SW480 (cell line): ENCODE measurements around the gene MN1.
A peak's percentile ranks its signal among the peaks of the same experiment; 100 is the strongest.

Source experiments
- DNase-seq: peaks from one replicate; pipeline ENCODE4 v3.0.0-alpha.2; 2016; ENCODE audit warnings: low spot score

Gene MN1

GRCh38 chr22:27740202-27740748 lies 61.3 kb downstream of the MN1 start:
- DNase-seq = peak; percentile 69

GRCh38 chr22:27737521-27737920 lies 64.0 kb downstream of the MN1 start:
- DNase-seq = no peak

GRCh38 chr22:27734066-27734465 lies 67.5 kb downstream of the MN1 start:
- no peak for DNase-seq

- no peak for DNase-seq
These were observed 68.7 kb downstream of the MN1 start for GRCh38 chr22:27732841-27733240.

GRCh38 chr22:27732391-27732790 lies 69.2 kb downstream of the MN1 start:
- DNase-seq = no peak

- no peak for DNase-seq
These were observed 69.9 kb downstream of the MN1 start for GRCh38 chr22:27731621-27732020.

GRCh38 chr22:27730641-27731433 lies 70.7 kb downstream of the MN1 start:
- no peak for DNase-seq

- DNase-seq = no peak
These were observed 72.3 kb downstream of the MN1 start for GRCh38 chr22:27729246-27729645.

- DNase-seq = no peak
These were observed 73.7 kb downstream of the MN1 start for GRCh38 chr22:27727673-27728451.

- DNase-seq = peak; percentile 89
These were observed 74.7 kb downstream of the MN1 start for GRCh38 chr22:27726686-27727449.

GRCh38 chr22:27726331-27726685 lies 75.2 kb downstream of the MN1 start:
- no peak for DNase-seq

- DNase-seq = no peak
These were observed 75.9 kb downstream of the MN1 start for GRCh38 chr22:27725661-27726060.

- no peak for DNase-seq
These were observed 76.8 kb downstream of the MN1 start for GRCh38 chr22:27724709-27725108.

GRCh38 chr22:27724157-27724556 lies 77.4 kb downstream of the MN1 start:
- DNase-seq = no peak

- no peak for DNase-seq
These were observed 77.8 kb downstream of the MN1 start for GRCh38 chr22:27723708-27724107.

GRCh38 chr22:27723158-27723557 lies 78.4 kb downstream of the MN1 start:
- no peak for DNase-seq

- no peak for DNase-seq
These were observed 80.7 kb downstream of the MN1 start for GRCh38 chr22:27720860-27721259.

GRCh38 chr22:27719535-27720227 lies 81.9 kb downstream of the MN1 start:
- peak; percentile 91 for DNase-seq

- DNase-seq = no peak
These were observed 82.6 kb downstream of the MN1 start for GRCh38 chr22:27719036-27719347.

- peak; percentile 92 for DNase-seq
These were observed 83.1 kb downstream of the MN1 start for GRCh38 chr22:27718186-27719035.

GRCh38 chr22:27717094-27717493 lies 84.5 kb downstream of the MN1 start:
- DNase-seq = no peak
